ENCODE measurements around the gene CTRB2. TPM values are rescaled to one million over a fixed set of nuclear protein-coding genes. Genes with fewer than 3 reads are reported as not detected.

Gene CTRB2
- total and polyA plus RNA-seq, 2 of the 8 experiments (the other 6 are each of a cell fraction or from before 2014, with no cell fraction given): not detected

DNA sequence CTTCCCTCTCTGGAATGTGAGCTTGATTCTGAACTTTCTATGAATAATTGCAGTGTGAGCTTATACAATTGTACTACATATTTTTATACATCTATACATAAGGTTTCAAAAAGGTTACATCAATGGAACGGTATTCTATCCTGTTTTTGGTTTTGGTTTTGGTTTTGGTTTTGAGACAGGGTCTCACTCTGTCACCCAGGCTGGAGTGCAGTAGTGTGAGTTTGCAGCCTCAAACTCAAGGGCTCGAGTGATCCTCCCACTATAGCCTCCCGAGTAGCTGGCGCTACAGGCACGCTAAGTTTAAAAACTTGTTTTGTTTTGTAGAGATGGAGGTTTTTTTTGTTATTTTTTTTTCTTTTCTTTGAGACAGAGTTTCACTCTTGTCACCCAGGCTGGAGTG lies 12.9 kb upstream of the CTRB2 start:
- no peak for DNase-seq (ENCODE audit: low read depth in 1 of 2, low spot score in 2 of 2)
- FAIRE-seq: no peak
- POLR2A ChIA-PET (ENCODE audit: partially characterized antibody): interaction anchor here (1.3 kb wide), 1 partner anchor 8 kb away, joined by 3 read pairs; no protein-coding TSS in a partner anchor
- Histone ChIP-seq H2AFZ (ENCODE audit: low read length) (no peak overlapping the region), H2BK20ac (ENCODE audit: low read length) (no peak overlapping the region), H2BK15ac (ENCODE audit: low read length) (no peak overlapping the region), H4K91ac (replicated peaks; ENCODE audit: insufficient read length, low read length) (no peak overlapping the region), H3K4me3 (ENCODE audit: extremely low read depth in 1 of 4, insufficient read depth in 2 of 4, low read depth in 3 of 4, low read length in 4 of 4) (no peak overlapping the region), H3K27ac (ENCODE audit: low read depth, low read length) (no peak overlapping the region), H2AK5ac (ENCODE audit: low read depth, low read length) (no peak overlapping the region), H4K5ac (ENCODE audit: insufficient read length, low read depth, low read length) (no peak overlapping the region), H3K4me2 (ENCODE audit: insufficient read depth in 1 of 2, low read depth in 2 of 2, low read length in 2 of 2) (no peak overlapping the region), H2BK120ac (replicated peaks; ENCODE audit: low read depth, low read length) (no peak overlapping the region), H3K79me2 (ENCODE audit: control insufficient read depth in 1 of 2, insufficient read depth in 2 of 2, low read length in 2 of 2) (no peaks in the 10 kb centered on the region), H2BK12ac (ENCODE audit: low read depth, low read length) (no peak overlapping the region), H3K23ac (ENCODE audit: insufficient read length) (no peak overlapping the region), H3K23me2 (ENCODE audit: low read depth, low read length) (no peaks in the 10 kb centered on the region), H3K4me1 (replicated peaks in 1 of 4; ENCODE audit: control insufficient read depth in 3 of 4, insufficient read depth in 4 of 4, low read length in 3 of 4) (no peaks in the 10 kb centered on the region), H3K36me3 (ENCODE audit: control insufficient read depth in 2 of 4, insufficient read depth in 4 of 4, low read length in 3 of 4) (no peaks in the 10 kb centered on the region), H3K14ac (ENCODE audit: insufficient read length) (no peak overlapping the region), H4K20me1 (replicated peaks in 1 of 2; ENCODE audit: control insufficient read depth in 1 of 2, insufficient read depth in 2 of 2, low read length in 2 of 2) (no peaks in the 10 kb centered on the region), H4K8ac (ENCODE audit: extremely low read depth, insufficient read depth, low read length) (no peak overlapping the region; the same call in 1 of the 2 replicates), H2BK5ac (ENCODE audit: low read depth, low read length) (no peak overlapping the region), H3K56ac (replicated peaks; ENCODE audit: insufficient read length, low read depth, low read length) (no peak overlapping the region), H3K4ac (replicated peaks; ENCODE audit: insufficient read length, low read depth, low read length) (no peak overlapping the region), H3K79me1 (ENCODE audit: low read depth, low read length) (no peaks in the 10 kb centered on the region), H3K9ac (replicated peaks in 1 of 4; ENCODE audit: extremely low read depth in 1 of 4, low read depth in 3 of 4, low read length in 3 of 4) (no peak overlapping the region), H3K27me3 (replicated peaks in 1 of 4; ENCODE audit: control insufficient read depth in 3 of 4, extremely low read depth in 1 of 4, insufficient read depth in 3 of 4, low read length in 3 of 4) (no peaks in the 10 kb centered on the region), H3K18ac (ENCODE audit: extremely low read depth, low read length) (no peak overlapping the region), H3K9me3 (ENCODE audit: insufficient read depth in 2 of 2, low read depth in 1 of 2, low read length in 1 of 2) (no peaks in the 10 kb centered on the region)
- WGBS, 2 experiments (ENCODE audit: extremely low coverage in 1 of 2, insufficient coverage in 1 of 2, insufficient read length in 1 of 2, insufficient replicate concordance in 2 of 2, low coverage in 1 of 2, low lambda C conversion rate in 2 of 2, missing lambda C conversion rate in 1 of 2): 89% methylated on average over 5 of the region's 5 CpGs; no CpG with 5 or more reads in 1 of the 2 experiments
- TF ChIP-seq RBBP5 (IDR thresholded peaks at IDR 0.05; ENCODE audit: borderline replicate concordance, low read depth, low read length) (no peak), ATF3 (IDR thresholded peaks at IDR 0.05; ENCODE audit: insufficient read depth, low read depth, low read length) (no peak), USF2 (IDR thresholded peaks at IDR 0.05; ENCODE audit: low read length) (no peak), RFX5 (IDR thresholded peaks at IDR 0.05; ENCODE audit: borderline replicate concordance, low read depth, low read length) (no peak), TAF7 (optimal IDR thresholded peaks at IDR 0.05; ENCODE audit: borderline replicate concordance, low read depth, low read length) (no peak), MAFK (IDR thresholded peaks at IDR 0.05; ENCODE audit: low read depth, low read length) (no peak), CHD1 (IDR thresholded peaks at IDR 0.05; ENCODE audit: low read depth, low read length) (no peak), SIN3A (conservative IDR thresholded peaks at IDR 0.05 in 1 of 2, IDR thresholded peaks at IDR 0.05 in 1 of 2; ENCODE audit: low read depth in 1 of 2, low read length in 2 of 2) (no peak), FOSL1 (IDR thresholded peaks at IDR 0.05; ENCODE audit: insufficient read depth, low read depth, low read length) (no peak)
- CTCF ChIA-PET (ENCODE audit: partially characterized antibody): interaction anchor here (0.6 to 15.0 kb wide), 3 partner anchors 20 to 236 kb away, joined by 3 to 157 read pairs (median 3); no protein-coding TSS in a partner anchor
